GM18951 (cell line): ENCODE measurements around the gene RIPPLY3.
"Not testable (repeated sequence)": the region's sequence is repeated elsewhere in the genome, so short reads cannot be mapped to it uniquely, and the experiment has no call there.

Experiments used
- POLR2A ChIP-seq: IDR thresholded peaks from 4 replicates; pipeline ENCODE4 v1.6.1; 2011; ENCODE audit warnings: mild to moderate bottlenecking; ENCODE audit not compliant: insufficient read length, insufficient read depth; ENCODE audit errors: extremely low read depth
- in situ Hi-C: fragments of 300-500 bp; cut with MboI; formaldehyde crosslinking; loops from one replicate; pipeline ENCODE4 v1.12.0; 2022; ENCODE audit warnings: low sequenced_read_pairs, mixed read lengths, inconsistent platforms; ENCODE audit not compliant: unreplicated experiment

Gene RIPPLY3

GRCh38 chr21:37044643-37045042, 38.1 kb downstream of the RIPPLY3 start:
- in situ Hi-C loops: no loop called here
- TF ChIP-seq POLR2A: no peak

- in situ Hi-C loops: no loop called here
These were observed 38.6 kb downstream of the RIPPLY3 start for GRCh38 chr21:37045149-37045548.

GRCh38 chr21:37045556-37045955, 39.1 kb downstream of the RIPPLY3 start:
- in situ Hi-C loops: no loop called here
- TF ChIP-seq POLR2A: no peak

More at GRCh38 chr21:37045149-37045548, 38.6 kb downstream of the RIPPLY3 start:
- TF ChIP-seq POLR2A: no peak

- in situ Hi-C loops: no loop called here
- no peak for TF ChIP-seq POLR2A
These were observed 40.6 kb downstream of the RIPPLY3 start for GRCh38 chr21:37047079-37047478.

GRCh38 chr21:37049741-37050140, 43.2 kb downstream of the RIPPLY3 start:
- in situ Hi-C loops: not testable (repeated sequence)

- in situ Hi-C loops: no loop called here
These were observed 48.9 kb downstream of the RIPPLY3 start for GRCh38 chr21:37055271-37055855.

GRCh38 chr21:37057614-37058013, 51.1 kb downstream of the RIPPLY3 start:
- no peak for TF ChIP-seq POLR2A
- in situ Hi-C loops: no loop called here

More at GRCh38 chr21:37055271-37055855, 48.9 kb downstream of the RIPPLY3 start:
- no peak for TF ChIP-seq POLR2A

- TF ChIP-seq POLR2A: no peak
- in situ Hi-C loops: no loop called here
These were observed 51.8 kb downstream of the RIPPLY3 start for GRCh38 chr21:37058261-37058660.

GRCh38 chr21:37059181-37059580, 52.7 kb downstream of the RIPPLY3 start:
- in situ Hi-C loops: no loop called here
- no peak for TF ChIP-seq POLR2A

GRCh38 chr21:37060296-37060695, 53.8 kb downstream of the RIPPLY3 start:
- no peak for TF ChIP-seq POLR2A
- in situ Hi-C loops: no loop called here

- TF ChIP-seq POLR2A: no peak
These were observed 55.6 kb downstream of the RIPPLY3 start for GRCh38 chr21:37061926-37062592.

GRCh38 chr21:37062593-37062935, 56.1 kb downstream of the RIPPLY3 start:
- no peak for TF ChIP-seq POLR2A
- in situ Hi-C loops: no loop called here

More at GRCh38 chr21:37061926-37062592, 55.6 kb downstream of the RIPPLY3 start:
- in situ Hi-C loops: no loop called here

GRCh38 chr21:37063433-37063832, 56.9 kb downstream of the RIPPLY3 start:
- no peak for TF ChIP-seq POLR2A
- in situ Hi-C loops: no loop called here

GRCh38 chr21:37064841-37065240, 58.3 kb downstream of the RIPPLY3 start:
- no peak for TF ChIP-seq POLR2A
- in situ Hi-C loops: no loop called here
